NOMO-1 treated with dmso at 0.1 percent for 144 hours (cell line): ENCODE results near the gene PWP2.
"Not testable (repeated sequence)": the region's sequence is repeated elsewhere in the genome, so short reads cannot be mapped to it uniquely, and the experiment has no call there.

Source experiments
- DNase-seq: peaks from one replicate; lab custom pipeline; 2025; ENCODE audit not compliant: unreplicated experiment; lab: John Stamatoyannopoulos, UW

PWP2 gene

DNA sequence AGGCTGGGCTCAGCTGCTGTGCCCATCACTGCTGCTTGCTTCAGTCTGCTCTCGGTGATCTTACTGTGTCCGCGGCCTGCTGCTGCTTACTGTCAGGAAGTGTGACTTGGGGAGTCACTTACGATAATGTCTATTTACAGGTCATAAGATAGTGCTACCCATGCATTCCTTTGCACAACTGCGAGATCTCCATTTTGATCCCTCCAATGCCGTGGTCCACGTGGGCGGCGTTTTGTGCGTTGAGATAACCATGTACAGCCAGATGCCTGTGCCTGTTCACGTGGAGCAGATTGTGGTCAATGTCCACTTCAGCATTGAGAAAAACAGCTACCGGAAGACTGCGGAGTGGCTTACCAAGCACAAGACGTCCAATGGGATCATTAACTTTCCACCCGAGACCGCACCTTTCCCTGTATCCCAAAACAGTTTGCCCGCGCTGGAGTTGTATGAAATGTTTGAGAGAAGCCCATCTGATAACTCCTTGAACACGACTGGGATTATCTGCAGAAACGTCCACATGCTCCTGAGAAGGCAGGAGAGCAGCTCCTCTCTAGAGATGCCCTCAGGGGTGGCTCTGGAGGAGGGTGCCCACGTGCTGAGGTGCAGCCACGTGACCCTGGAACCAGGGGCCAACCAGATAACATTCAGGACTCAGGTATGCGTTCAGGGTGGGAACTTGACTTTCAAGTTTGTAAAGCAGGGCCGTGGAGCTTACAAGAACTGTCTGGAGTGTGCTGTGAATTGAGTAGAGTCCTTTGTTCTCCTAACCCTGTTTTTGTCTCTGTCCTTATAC is 24.4 kb upstream of the PWP2 start:
- no peak for DNase-seq

DNA sequence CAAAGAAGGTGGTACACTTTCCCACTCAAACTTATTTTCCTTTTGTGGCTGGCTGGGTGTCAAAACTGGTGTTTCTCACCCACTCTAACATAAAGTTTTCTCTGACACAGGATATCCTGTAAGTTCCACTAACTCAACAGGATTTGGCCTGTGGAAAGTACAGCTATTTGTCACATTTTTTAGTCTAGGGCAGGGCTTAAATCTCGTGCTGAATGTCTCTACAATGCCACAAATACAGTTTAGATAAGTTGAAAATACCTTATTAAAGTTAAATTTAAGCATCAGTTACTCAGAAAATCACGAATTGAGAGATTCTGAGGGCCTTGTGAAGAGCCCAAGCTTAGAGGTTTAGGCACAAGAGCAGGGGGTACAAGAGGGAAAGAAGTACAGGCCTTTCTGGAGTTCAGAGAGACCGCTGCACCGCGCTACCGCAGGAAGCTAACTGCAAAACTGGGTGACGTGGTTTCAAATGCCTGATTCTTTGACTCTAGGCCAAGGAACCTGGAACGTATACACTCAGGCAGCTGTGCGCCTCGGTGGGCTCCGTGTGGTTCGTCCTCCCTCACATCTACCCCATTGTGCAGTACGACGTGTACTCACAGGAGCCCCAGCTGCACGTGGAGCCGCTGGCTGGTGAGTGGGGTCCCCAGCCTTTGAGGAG is 23.4 kb upstream of the PWP2 start:
- no peak for DNase-seq

DNA sequence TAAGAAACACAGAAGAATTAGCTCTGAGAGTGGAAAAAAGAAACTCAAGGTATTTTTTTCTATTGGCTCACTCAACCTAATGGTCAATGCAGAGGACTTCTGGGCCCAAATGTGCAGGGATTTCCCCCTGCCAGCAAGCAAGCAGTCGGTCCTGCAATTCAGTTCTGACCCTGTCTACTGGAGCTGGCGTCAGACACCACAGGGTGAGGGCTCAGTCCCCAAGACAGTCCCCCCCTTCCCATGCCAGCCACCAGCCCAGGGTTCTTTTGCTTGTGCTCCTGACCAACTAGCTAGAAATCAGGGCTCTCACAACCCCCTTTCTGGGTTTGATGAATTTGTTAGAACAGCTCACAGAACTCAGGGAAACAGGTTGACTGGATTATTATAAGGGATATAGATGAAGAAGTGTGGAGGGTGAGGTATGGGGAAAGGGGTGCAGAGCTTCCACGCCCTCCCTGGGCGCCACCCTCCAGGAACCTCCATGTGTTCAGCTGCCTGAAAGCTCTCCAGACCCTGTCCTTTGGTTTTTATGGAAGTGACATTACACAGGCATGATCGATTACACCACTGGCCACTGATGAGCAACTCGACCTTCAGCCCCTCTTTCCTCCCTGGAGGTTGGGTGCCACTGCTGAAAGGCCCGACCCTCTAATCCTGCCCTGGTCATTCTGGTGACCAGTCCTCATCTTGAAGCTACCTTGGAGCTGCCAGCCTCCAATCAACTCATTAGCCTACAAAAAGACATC is 22.5 kb upstream of the PWP2 start:
- DNase-seq = no peak

DNA sequence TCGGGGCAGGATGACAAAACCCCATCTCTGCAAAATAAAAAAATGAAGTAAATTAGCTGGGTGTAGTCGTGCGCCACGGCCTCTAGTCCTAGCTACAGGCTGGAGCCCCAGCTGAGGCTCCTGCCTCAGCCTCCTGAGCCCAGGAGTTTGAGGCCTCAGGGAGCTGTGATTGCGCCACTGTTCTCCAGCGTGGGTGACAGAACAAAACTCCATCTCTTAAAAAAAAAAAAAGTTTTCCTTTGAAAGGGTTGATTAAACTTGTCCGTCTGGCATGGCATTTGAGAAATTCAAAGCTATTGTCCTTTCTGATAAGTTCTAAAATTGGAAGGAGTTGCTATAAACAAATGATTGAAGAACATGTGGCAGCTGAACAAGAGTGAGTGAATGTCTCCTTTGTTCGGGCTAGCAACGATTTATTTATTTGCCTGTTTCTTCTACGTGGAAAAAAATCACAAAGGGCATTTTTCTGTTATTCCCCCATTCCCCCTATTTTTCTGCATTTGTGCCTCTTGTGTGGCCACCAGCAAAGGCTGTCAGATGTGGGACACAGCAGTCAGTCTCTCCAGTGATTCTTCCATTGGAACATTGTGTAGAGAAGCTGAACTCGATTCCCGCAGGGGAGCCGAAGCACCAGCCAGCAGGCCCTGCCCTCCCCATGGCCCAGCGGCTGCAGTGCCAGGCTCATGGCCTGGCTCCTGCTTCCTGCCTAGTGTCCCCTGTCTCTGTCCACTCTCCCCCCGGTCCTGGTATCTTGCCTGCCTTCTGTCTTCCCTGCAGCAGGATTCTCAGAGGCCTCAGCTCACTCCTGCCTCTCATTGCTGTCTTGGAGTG is 21.5 kb upstream of the PWP2 start:
- no peak for DNase-seq

DNA sequence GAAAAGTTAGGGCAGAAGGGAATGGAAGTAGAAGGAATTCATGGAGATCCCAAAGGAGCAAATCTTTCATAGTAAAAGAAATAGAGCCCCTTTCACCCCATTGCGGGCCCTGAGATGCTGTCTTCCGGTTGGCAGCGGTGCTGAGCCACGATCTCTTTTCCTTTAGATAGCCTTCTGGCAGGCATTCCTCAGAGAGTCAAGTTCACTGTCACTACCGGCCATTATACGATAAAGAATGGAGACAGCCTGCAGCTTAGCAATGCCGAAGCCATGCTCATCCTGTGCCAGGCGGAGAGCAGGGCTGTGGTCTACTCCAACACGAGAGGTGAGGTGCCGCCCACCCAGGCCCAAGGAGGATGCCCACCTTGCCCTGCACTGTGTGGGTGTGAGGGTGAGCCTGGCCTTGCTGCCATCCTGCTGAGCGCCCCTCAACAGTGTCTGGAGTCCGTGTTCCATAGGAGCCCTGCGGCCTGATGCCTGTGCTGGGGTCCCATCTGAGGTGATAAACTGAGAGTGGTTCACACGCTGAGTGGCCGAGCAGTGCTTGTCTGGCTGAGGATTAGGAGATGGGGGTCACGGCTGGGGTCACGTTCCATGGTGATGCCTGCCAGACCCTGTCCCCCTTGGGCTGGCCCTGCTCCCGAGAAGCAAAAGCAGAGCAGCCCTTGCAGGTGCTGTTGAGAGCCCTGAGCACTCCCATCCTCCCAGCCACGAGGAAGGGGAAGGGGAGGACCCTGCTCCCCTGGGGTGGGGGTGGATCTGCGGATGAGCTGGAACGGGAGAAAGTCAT is 20.4 kb upstream of the PWP2 start:
- no peak for DNase-seq

DNA sequence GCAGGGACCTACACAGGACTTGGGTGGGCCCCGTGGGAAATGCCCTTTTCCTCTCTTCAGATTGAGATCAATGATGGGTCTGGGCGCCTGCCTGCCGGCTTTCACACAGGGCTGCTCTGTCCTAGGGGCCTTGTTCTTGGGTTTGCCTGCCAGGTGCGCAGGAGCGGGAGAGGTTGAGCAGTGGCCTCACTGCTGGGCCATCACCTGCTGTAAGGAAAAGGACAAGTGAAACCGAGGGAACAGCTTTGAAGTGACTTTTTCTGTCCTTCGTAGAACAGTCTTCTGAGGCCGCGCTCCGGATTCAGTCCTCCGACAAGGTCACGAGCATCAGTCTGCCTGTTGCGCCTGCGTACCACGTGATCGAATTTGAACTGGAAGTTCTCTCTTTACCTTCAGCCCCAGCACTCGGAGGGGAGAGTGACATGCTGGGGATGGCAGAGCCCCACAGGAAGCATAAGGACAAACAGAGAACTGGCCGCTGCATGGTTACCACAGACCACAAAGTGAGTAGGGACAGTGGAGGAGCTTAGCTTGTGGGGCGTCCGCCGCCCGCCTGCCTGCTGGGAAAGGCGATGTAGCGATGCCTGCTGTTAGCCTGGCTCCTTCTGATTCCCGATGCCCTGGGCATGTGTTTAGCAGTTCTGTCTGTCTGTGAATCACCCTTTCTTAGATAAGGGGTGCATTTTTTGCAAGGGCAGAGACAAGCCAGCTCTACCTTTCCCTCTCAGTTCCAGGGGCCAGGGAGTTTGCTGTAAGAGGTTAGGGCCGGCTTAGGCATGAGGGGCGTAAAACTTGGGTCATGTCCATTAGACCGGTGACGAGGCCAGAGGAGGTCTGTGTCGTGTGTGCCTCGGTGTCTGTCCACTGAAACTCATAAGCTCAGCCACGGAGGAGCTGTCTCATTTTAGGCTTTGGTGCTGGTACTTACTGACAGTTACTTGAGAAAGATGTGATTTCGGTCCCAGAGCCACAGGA is 19.5 kb upstream of the PWP2 start:
- no peak for DNase-seq

DNA sequence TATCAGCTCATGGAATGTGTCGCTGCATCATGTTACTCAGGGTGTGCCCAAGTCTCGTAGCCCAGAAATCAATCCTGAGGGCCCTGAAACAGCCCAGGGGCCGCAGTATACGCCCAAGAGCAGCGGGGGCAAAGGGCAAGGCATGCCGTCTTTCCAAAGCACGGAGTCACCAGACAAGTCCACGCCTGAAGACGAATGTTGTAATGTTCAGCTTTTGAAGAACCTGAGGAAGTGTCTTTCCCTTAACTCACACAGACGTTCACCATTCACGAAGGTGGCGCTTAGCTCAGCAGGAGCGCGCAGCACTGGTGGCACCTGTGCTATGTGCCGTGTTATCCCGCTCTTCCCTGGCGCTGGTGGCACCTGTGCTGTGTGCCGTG is 18.8 kb upstream of the PWP2 start:
- no peak for DNase-seq

DNA sequence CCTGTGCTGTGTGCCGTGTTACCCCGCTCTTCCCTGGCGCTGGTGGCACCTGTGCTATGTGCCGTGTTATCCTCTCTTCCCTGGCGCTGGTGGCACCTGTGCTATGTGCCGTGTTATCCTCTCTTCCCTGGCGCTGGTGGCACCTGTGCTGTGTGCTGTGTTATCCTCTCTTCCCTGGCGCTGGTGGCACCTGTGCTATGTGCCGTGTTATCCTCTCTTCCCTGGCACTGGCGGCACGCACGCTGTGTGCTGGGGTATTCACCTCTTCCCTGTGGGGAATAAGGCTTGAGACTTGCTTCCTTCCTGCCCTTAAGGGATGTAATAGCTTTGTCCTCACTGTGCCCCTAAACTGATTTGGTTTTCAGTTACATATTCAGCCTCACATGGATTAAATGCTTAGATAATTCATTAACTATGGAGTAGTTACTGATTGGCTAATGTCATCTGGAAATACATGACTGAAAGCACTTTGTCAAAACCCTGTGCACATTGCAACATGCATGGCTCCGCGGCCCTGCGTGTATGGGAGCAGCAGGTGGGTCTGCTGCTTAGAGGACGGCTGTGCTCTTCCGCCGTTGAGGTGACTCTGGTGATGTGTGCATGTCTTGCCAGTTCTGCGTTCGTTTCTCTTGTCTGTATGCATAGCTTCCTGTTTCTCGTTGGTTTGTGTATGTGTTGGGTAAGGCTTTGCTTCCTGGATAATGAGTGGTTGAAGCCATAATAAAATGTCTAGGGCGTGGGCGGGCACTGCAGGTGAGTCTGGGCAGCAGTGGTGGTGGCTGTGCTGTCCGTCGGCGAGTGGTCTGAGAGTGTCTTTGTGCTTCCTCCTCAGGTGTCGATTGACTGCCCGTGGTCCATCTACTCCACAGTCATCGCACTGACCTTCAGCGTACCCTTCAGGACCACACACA is 17.9 kb upstream of the PWP2 start:
- DNase-seq = peak; percentile 55

DNA sequence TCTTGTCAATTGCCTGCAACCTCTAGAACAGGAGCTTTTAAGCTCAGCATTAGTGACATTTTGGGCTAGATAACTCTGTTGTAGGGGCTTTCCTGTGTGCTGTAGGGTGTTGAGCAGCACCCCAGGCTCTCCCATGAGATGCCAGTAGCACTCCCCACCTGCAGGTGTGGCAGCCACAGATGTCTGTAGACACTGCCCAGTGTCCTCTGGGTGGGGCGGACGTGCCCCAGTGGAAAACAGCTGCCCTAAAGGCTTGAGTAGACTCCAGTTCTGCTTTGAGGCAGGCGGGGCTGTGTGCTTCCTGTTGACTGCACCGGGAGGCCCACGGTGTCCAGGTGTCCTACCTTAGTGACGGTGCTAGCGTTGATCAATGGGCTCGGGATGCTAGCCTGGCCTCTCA is 16.9 kb upstream of the PWP2 start:
- no peak for DNase-seq

DNA sequence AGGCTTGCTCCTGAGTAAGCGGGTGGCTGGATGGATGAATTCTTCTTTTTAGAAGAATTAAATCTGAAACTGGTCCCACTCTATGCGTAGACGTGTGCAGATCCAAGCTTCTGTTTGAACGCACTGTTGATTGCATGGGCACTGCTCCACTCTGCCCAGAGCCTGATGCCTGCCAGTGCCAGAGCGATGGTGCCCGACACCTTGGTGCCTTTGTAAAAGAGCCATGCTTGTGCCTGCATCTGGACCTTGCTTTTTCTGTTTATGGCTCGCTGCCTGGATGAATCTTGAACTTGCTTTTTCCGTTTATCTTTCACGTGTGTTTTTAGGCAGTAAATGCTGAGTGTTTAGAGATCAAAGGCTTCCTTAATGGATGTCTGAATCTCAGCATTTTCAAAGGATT is 15.0 kb upstream of the PWP2 start:
- DNase-seq = no peak

DNA sequence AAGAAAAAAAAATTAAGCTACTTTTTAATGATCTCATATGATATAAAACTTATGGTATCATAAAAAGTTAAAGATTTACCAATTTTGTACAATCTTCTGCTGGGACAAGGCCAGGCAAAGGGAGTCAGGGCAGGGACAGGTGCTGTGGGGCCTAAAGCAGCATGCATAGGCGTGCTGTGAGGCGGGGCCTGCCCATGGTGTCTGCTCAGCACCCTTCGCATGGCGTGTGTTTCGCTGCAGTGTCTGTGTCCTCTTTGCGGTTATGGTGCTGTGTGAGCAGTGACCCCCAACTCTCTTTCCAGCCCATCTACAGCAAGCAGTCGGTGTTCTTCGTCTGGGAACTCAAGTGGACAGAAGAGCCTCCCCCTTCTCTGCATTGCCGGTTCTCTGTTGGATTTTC is 13.4 kb upstream of the PWP2 start:
- no peak for DNase-seq

DNA sequence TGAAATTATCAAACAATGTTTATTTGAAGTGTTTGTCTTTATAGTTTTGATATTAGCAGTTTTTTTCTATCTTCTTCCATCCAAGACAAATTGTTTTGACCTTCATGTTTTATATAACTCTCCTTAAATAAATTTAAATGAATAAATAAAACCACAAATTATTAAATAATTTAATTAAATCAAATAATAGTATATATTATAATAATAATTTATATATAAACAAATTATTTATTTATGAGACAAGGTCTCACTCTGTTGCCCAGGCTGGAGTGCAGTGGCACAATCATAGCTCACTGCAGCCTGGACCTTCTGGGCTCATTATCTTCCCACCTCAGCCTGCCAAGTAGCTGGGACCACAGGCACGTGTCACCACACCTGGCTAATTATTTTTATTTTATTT is 12.4 kb upstream of the PWP2 start:
- DNase-seq = no peak

DNA sequence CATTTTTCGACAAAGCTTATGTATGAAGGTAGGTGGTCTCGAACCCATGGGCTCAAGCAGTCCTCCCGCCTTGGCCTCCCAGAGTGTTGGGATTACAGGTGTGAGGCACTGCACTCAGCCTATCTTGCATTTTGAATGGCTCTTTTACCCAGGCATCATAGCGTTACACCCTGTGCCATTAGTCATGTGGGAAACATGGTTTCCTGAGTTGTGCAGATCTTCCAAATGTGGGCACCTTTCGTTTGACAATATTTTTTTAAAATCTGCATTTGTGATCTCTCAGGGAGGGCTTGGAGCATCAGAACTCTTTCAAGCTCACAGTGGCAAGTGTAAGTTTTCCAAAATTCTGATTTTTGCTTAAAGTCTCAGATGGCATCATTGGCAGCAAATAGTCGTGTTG is 8.7 kb upstream of the PWP2 start:
- not testable (repeated sequence) for DNase-seq

DNA sequence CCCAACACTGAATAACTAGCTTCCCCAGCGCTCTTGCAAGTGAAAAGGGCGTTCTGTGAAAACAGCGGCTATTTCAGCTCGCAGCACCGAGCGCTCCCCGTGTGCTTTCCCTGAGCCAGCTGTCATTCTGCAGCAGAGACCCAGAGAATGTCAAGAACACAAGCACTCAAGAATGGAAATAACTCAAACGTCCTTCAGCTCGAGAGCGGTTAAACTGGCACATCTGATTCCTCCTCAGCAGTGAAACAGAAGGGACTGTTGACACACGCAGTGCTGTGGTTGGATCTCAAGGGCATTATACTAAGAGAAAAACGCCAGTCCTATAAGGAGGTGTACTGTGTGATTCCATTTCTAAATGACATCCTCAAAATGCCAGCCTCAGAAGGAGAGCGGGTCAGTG is 8.2 kb upstream of the PWP2 start:
- DNase-seq = not testable (repeated sequence)

DNA sequence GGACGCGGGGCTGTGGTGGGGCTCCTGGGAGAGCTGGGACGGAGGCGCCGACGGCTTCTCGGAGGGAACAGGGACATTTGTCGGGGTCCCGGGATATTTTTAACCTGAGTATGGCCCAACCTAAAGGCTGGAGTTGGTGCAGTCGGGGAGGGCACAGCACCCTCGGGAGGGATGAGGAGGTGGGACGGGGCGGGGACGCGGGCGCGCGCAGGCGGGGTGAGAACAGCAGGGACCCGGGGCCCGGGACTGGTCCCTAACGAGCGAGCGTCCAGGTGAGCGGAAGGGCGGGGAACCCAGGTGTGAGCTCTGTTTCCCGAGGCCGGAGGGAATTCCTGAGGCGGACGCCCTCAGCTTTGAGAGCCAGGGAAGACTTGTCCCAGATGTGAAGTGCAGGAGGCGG is 390 bp downstream of the PWP2 start:
- not testable (repeated sequence) for DNase-seq

DNA sequence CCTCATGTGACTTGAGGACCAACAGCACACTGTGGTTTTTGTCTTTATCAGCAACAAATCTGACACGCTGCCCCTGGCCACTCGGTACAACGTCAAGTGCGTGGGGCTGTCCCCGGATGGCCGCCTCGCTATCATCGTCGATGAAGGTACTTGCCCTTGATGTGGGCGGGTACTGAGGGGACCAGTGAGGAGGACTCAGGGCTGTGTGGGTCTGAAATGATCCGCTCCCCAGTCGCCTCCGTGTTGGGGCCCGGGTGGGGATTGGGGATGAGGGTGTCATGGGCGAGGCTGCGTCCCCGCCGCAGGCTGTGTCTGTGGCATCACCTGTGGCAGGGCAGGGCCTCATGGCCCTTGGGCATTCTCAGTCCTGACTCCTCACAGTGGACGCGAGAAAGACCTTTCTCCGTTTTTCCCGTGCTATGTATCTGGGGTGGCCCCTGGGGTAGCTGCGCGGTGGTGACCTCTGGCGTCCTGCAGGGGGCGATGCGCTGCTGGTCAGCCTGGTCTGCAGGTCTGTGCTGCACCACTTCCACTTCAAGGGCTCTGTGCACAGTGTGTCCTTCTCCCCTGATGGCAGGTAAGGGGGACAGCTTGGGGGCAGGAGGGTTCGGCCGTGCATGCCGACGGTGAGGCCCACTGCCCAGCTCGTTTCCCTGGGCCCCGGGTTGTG is 6.6 kb downstream of the PWP2 start:
- not testable (repeated sequence) for DNase-seq

DNA sequence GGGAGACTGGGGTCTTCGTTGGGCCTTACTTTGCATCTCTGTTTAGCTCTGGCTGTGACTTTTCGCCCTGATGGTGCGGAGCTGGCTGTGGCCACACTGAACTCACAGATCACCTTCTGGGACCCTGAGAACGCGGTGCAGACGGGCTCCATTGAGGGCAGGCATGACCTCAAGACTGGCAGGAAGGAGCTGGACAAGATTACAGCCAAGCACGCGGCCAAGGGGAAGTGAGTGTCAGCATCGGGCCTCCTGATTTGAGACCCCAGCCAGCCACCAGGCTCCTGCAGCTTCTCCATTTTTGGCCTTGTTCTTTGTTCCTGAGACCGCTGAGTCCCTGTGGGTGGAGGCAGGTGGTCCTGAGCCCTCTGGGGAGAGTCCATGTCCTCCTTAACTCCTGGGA is 14.9 kb downstream of the PWP2 start:
- DNase-seq = not testable (repeated sequence)

DNA sequence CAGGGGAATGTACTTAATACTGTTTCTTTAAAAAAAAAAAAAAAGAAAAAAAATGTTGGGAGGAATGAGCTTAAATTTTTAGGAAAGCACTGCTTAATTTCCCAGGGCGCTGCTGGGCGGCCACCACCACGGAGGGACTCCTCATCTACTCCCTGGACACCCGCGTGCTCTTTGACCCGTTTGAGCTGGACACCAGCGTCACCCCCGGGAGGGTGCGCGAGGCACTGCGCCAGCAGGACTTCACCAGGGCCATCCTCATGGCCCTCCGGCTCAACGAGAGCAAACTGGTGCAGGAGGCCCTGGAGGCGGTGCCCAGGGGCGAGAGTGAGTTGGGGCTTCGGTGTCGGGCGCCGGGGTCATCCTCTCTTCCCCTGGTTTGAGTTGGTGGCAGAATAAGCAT is 20.6 kb downstream of the PWP2 start:
- DNase-seq = not testable (repeated sequence)
